Purkinje cell (primary cell): ENCODE measurements around the gene DTD1. TPM values are rescaled to one million over a fixed set of nuclear protein-coding genes. Genes with fewer than 3 reads are reported as not detected.

Experiments used
- polyA plus RNA-seq: library from polyadenylated mRNA; unstranded; fragments of >200 nt; fragmentation: Nextera tagmentation; gene quantifications from 2 replicates; pipeline ENCODE4 v1.2.1, GENCODE V29; 2014

Gene DTD1
- 30.0 and 30.5 TPM in 2 replicates for polyA plus RNA-seq

GRCh38 chr20:18587665-18588573, at the start of gene DTD1:
DTD1 (plus strand) TSS chr20:18588054; CDS start chr20:18588073, 19 bp downstream.

GRCh38 chr20:18566892-18567738, 20.7 kb upstream of the DTD1 start, which contains the start of gene SMIM26:
SMIM26 (plus strand) TSS chr20:18567432; CDS start chr20:18567479, 47 bp downstream.

GRCh38 chr20:18813483-18813882, 225.6 kb downstream of the DTD1 start, which contains the start of gene SCP2D1:
SCP2D1 (plus strand) TSS chr20:18813783; CDS start chr20:18813816, 33 bp downstream.

Other genes starting within 250 kb of the DTD1 start
- 4.7 and 6.2 TPM in 2 replicates for gene DZANK1, start 121.0 kb upstream of the DTD1 start, polyA plus RNA-seq
- 24.1 and 27.0 TPM in 2 replicates for gene POLR3F, start 120.7 kb upstream of the DTD1 start, polyA plus RNA-seq
- 2.0 and 3.3 TPM in 2 replicates for gene RBBP9, start 90.8 kb upstream of the DTD1 start, polyA plus RNA-seq
- gene SEC23B, start 80.1 kb upstream of the DTD1 start, polyA plus RNA-seq: 27.5 and 34.9 TPM in 2 replicates
- 532 and 592 TPM in 2 replicates for gene SMIM26, start 20.6 kb upstream of the DTD1 start, polyA plus RNA-seq
- gene SCP2D1, start 225.7 kb downstream of the DTD1 start, polyA plus RNA-seq: not detected in 2 replicates